GM23338 (cell line): ENCODE measurements around the gene CD53. TPM values are rescaled to one million over a fixed set of nuclear protein-coding genes. Genes with fewer than 3 reads are reported as not detected.
"Not testable (repeated sequence)": the region's sequence is repeated elsewhere in the genome, so short reads cannot be mapped to it uniquely, and the experiment has no call there.

Experiments used
- ATAC-seq: fragments of 200-7000 bp; cut with Tn5 transposase; 3 replicates; pipeline ENCODE4 v1.9.1; 2020
- DNase-seq: peaks from one replicate; pipeline ENCODE4 v3.0.0-alpha.2; 2015; ENCODE audit warnings: low spot score
- H2AFZ ChIP-seq: fragments of 200-600 bp; sonication (generic); 2 replicates; pipeline ENCODE4 v1.8.0; 2016; ENCODE audit warnings: antibody characterized with exemption, mild to moderate bottlenecking, moderate library complexity
- H3F3A ChIP-seq: fragments of 200-600 bp; sonication (generic); replicated peaks from 2 replicates; pipeline ENCODE4 v1.8.0; 2017; ENCODE audit warnings: antibody characterized with exemption, mixed run types, low read depth
- H3K27ac ChIP-seq: fragments of 200-600 bp; sonication (generic); 2 replicates; pipeline ENCODE4 v1.6.1; 2016; ENCODE audit warnings: low read depth
- H3K27me3 ChIP-seq: fragments of 200-600 bp; sonication (generic); 2 replicates; pipeline ENCODE4 v1.8.0; 2016; ENCODE audit warnings: mild to moderate bottlenecking, mixed run types, moderate library complexity; ENCODE audit not compliant: insufficient read depth
- H3K36me3 ChIP-seq: fragments of 200-600 bp; sonication (generic); 2 replicates; pipeline ENCODE4 v1.8.0; 2016; ENCODE audit warnings: mild to moderate bottlenecking; ENCODE audit not compliant: insufficient read depth
- H3K4me1 ChIP-seq: fragments of 200-600 bp; sonication (generic); 2 replicates; pipeline ENCODE4 v1.8.0; 2016; ENCODE audit warnings: mild to moderate bottlenecking, moderate library complexity; ENCODE audit not compliant: insufficient read depth
- H3K4me2 ChIP-seq: fragments of 200-600 bp; sonication (generic); 2 replicates; pipeline ENCODE4 v1.7.1; 2017; ENCODE audit warnings: mixed run types
- H3K4me3 ChIP-seq: fragments of 200-600 bp; sonication (generic); 2 replicates; pipeline ENCODE4 v1.6.1; 2016; ENCODE audit warnings: mixed run types
- H3K79me2 ChIP-seq: fragments of 200-600 bp; sonication (generic); replicated peaks from 2 replicates; pipeline ENCODE4 v1.8.0; 2017; ENCODE audit warnings: mild to moderate bottlenecking; ENCODE audit not compliant: insufficient read depth
- H3K9me2 ChIP-seq: fragments of 200-600 bp; sonication (generic); 2 replicates; pipeline ENCODE4 v1.8.0; 2017; ENCODE audit not compliant: insufficient read depth
- H4K20me1 ChIP-seq: fragments of 200-600 bp; sonication (generic); replicated peaks from 2 replicates; pipeline ENCODE4 v1.8.0; 2017; ENCODE audit warnings: mild to moderate bottlenecking; ENCODE audit not compliant: insufficient read depth
- H3K27ac Mint-ChIP-seq: 2 replicates; pipeline ENCODE4 v1.8.0; 2020; ENCODE audit warnings: inconsistent platforms, mild to moderate bottlenecking, moderate library complexity, mixed read lengths
- H3K27me3 Mint-ChIP-seq: 3 replicates; pipeline ENCODE4 v1.8.0; 2022; ENCODE audit warnings: low read depth, mild to moderate bottlenecking, moderate library complexity, mixed read lengths, inconsistent platforms; ENCODE audit not compliant: insufficient read depth, poor library complexity
- H3K36me3 Mint-ChIP-seq: 3 replicates; pipeline ENCODE4 v1.8.0; 2021; ENCODE audit warnings: low read depth, mild to moderate bottlenecking, inconsistent platforms, moderate library complexity, mixed read lengths
- H3K4me1 Mint-ChIP-seq: 3 replicates; pipeline ENCODE4 v1.8.0; 2020; ENCODE audit warnings: mild to moderate bottlenecking, inconsistent platforms, mixed read lengths
- H3K4me3 Mint-ChIP-seq: 3 replicates; pipeline ENCODE4 v1.8.0; 2021; ENCODE audit warnings: moderate library complexity, mild to moderate bottlenecking, inconsistent platforms, mixed read lengths
- H3K9me3 Mint-ChIP-seq: 3 replicates; pipeline ENCODE4 v1.8.0; 2020; ENCODE audit warnings: moderate library complexity, mild to moderate bottlenecking, inconsistent platforms, mixed read lengths
- EZH2 ChIP-seq: fragments of 200-600 bp; sonication (generic); IDR thresholded peaks from one replicate; pipeline ENCODE4 v1.8.0; 2017; ENCODE audit warnings: antibody characterized with exemption, mild to moderate bottlenecking, low read depth; ENCODE audit not compliant: unreplicated experiment
- EZH2phosphoT487 ChIP-seq: fragments of 200-600 bp; sonication (generic); IDR thresholded peaks from one replicate; pipeline ENCODE4 v1.8.1; 2018; ENCODE audit warnings: antibody characterized with exemption; ENCODE audit not compliant: unreplicated experiment
- NANOG ChIP-seq: IDR thresholded peaks from 2 replicates; pipeline ENCODE4 v1.6.1; 2016; ENCODE audit warnings: antibody characterized with exemption, borderline replicate concordance
- POLR2AphosphoS5 ChIP-seq: IDR thresholded peaks from 2 replicates; pipeline ENCODE4 v1.6.1; 2016; ENCODE audit warnings: antibody characterized with exemption, low read depth
- STAT1 ChIP-seq: IDR thresholded peaks from one replicate; pipeline ENCODE4 v1.6.1; 2016; ENCODE audit warnings: antibody characterized with exemption; ENCODE audit not compliant: unreplicated experiment
- ZNF114 ChIP-seq: fragments of 250-450 bp; sonication (Bioruptor Pico); IDR thresholded peaks from 2 replicates; pipeline ENCODE4 v1.5.0; 2020; ENCODE audit warnings: mild to moderate bottlenecking, moderate library complexity
- ZNF331 ChIP-seq: fragments of 250-450 bp; sonication (Bioruptor Pico); IDR thresholded peaks from 2 replicates; pipeline ENCODE4 v1.5.0; 2020; ENCODE audit warnings: low read depth, mild to moderate bottlenecking, moderate library complexity
- polyA plus RNA-seq: library from polyadenylated mRNA; unstranded; fragments of >200 nt; fragmentation: Nextera tagmentation; extraction: Ambion mirVana; gene quantifications from 2 replicates; pipeline ENCODE4 v1.2.1, GENCODE V29; 2016
- total RNA-seq: library from RNA; depleted of rRNA; stranded (reverse); fragments of >200 nt; shearing (Covaris generic); gene quantifications from 2 replicates; pipeline ENCODE4 v1.2.3, GENCODE V29; 2014
- TF ChIP-seq, protein P1 (sequence below): IDR thresholded peaks from one replicate; pipeline ENCODE4 v1.6.1; 2018; ENCODE audit warnings: antibody characterized with exemption; ENCODE audit not compliant: unreplicated experiment
- TF ChIP-seq, protein P2 (sequence below): fragments of 250-450 bp; sonication (Bioruptor Pico); IDR thresholded peaks from 2 replicates; pipeline ENCODE4 v1.5.0; 2020; ENCODE audit warnings: mild to moderate bottlenecking, moderate library complexity

CD53 gene
- total and polyA plus RNA-seq, 2 experiments from 2014 or later, result 0.28 to 0.70 TPM

DNA sequence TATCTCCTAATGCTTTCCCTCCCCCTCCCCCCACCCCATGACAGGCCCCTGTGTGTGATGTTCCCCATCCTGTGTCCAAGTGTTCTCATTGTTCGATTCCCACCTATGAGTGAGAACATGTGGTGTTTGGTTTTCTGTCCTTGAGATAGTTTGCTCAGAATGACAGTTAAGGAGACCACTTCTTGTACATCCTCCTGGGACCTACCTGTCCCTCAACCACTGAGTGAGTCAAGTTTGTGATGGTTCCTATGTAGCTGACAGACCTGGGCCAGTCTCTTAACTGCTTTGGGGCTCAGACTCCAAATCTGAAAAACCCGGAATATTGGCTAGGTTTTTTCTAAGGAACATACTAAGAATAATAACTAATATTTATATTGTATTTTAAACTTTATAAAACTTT lies 12.3 kb upstream of the CD53 start:
- H2AFZ ChIP-seq, H3K4me1 Mint-ChIP-seq, H3K4me1 ChIP-seq, H3F3A ChIP-seq, H4K20me1 ChIP-seq, H3K27me3 Mint-ChIP-seq, H3K36me3 Mint-ChIP-seq, H3K36me3 ChIP-seq, H3K79me2 ChIP-seq, H3K27me3 ChIP-seq, H3K9me3 Mint-ChIP-seq, ATAC-seq, H3K27ac Mint-ChIP-seq, H3K27ac ChIP-seq, H3K4me3 ChIP-seq, H3K4me2 ChIP-seq, H3K9me2 ChIP-seq, H3K4me3 Mint-ChIP-seq, DNase-seq: not testable (repeated sequence)

DNA sequence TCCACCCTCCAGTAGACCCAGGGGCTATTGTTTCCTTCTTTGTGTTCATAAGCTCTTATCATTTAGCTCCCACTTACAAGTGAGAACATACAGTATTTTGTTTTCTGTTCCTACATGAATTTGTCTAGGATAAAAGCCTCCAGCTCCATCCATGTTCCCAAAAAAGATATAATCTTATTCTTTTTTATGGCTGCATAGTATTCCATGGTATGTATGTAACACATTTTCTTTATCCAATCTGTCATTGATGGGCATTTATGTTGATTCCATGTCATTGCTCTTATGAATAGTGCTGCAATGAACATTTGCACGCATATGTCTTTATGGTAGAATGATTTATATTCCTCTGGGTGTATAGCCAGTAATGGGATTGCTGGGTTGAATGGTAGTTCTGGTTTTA lies 11.0 kb upstream of the CD53 start:
- H3K4me3 Mint-ChIP-seq, H3K27ac Mint-ChIP-seq, ATAC-seq, H3K27me3 Mint-ChIP-seq, H3K9me3 Mint-ChIP-seq, H3K4me1 Mint-ChIP-seq, DNase-seq, H2AFZ ChIP-seq, H3F3A ChIP-seq, H3K79me2 ChIP-seq, H3K4me3 ChIP-seq, H3K36me3 Mint-ChIP-seq, H3K27me3 ChIP-seq, H3K27ac ChIP-seq, H4K20me1 ChIP-seq, H3K4me2 ChIP-seq, H3K9me2 ChIP-seq, H3K4me1 ChIP-seq, H3K36me3 ChIP-seq: not testable (repeated sequence)

DNA sequence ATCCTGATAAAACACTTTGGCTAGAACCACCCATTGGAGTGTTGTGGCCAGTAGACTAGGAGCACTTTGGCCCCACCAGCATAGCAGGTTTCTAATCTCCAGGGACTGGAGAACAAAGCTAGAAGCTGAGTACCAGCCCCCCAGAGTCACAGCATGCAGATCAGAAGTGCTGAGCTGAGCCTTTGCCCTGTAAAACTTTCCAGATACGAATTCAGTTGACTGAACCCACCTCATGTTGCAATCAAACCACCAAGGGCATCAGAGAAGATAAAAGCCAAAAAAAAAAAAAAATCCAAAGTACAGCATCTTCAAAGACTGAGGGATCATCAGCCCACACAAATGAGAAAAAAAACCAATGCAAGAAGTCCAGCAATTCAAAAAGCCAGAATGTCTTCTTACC lies 8.7 kb upstream of the CD53 start:
- no peaks in the 10 kb centered on the region for H3K27me3 Mint-ChIP-seq
- H3K4me1 Mint-ChIP-seq, result no peaks in the 10 kb centered on the region
- H3K9me3 Mint-ChIP-seq, result no peaks in the 10 kb centered on the region; the same call in 2 of the 3 replicates
- H3K36me3 Mint-ChIP-seq, result no peaks in the 10 kb centered on the region
- H3K27ac Mint-ChIP-seq, result no peak overlapping the region
- DNase-seq (no peak), ATAC-seq (no peak)
- Histone ChIP-seq H3K4me2 (no peak overlapping the region), H3K4me1 (no peaks in the 10 kb centered on the region), H2AFZ (no peak overlapping the region), H3K36me3 (no peaks in the 10 kb centered on the region), H3K9me2 (peaks cover 6% of the 10 kb centered on the region; the same call in 1 of the 2 replicates), H3K27me3 (no peaks in the 10 kb centered on the region), H3F3A (no peaks in the 10 kb centered on the region), H3K79me2 (no peaks in the 10 kb centered on the region), H3K4me3 (no peak overlapping the region), H4K20me1 (no peaks in the 10 kb centered on the region), H3K27ac (no peak overlapping the region)
- H3K4me3 Mint-ChIP-seq, result no peak overlapping the region
- TF ChIP-seq EZH2 (no peak), NANOG (no peak), POLR2AphosphoS5 (no peak), STAT1 (no peak), EZH2phosphoT487 (no peak), ZNF331 (no peak), ZNF114 (CRISPR knock-in tag) (no peak)
- TF ChIP-seq, protein P1, sequence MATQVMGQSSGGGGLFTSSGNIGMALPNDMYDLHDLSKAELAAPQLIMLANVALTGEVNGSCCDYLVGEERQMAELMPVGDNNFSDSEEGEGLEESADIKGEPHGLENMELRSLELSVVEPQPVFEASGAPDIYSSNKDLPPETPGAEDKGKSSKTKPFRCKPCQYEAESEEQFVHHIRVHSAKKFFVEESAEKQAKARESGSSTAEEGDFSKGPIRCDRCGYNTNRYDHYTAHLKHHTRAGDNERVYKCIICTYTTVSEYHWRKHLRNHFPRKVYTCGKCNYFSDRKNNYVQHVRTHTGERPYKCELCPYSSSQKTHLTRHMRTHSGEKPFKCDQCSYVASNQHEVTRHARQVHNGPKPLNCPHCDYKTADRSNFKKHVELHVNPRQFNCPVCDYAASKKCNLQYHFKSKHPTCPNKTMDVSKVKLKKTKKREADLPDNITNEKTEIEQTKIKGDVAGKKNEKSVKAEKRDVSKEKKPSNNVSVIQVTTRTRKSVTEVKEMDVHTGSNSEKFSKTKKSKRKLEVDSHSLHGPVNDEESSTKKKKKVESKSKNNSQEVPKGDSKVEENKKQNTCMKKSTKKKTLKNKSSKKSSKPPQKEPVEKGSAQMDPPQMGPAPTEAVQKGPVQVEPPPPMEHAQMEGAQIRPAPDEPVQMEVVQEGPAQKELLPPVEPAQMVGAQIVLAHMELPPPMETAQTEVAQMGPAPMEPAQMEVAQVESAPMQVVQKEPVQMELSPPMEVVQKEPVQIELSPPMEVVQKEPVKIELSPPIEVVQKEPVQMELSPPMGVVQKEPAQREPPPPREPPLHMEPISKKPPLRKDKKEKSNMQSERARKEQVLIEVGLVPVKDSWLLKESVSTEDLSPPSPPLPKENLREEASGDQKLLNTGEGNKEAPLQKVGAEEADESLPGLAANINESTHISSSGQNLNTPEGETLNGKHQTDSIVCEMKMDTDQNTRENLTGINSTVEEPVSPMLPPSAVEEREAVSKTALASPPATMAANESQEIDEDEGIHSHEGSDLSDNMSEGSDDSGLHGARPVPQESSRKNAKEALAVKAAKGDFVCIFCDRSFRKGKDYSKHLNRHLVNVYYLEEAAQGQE, result no peak
- TF ChIP-seq, protein P2, sequence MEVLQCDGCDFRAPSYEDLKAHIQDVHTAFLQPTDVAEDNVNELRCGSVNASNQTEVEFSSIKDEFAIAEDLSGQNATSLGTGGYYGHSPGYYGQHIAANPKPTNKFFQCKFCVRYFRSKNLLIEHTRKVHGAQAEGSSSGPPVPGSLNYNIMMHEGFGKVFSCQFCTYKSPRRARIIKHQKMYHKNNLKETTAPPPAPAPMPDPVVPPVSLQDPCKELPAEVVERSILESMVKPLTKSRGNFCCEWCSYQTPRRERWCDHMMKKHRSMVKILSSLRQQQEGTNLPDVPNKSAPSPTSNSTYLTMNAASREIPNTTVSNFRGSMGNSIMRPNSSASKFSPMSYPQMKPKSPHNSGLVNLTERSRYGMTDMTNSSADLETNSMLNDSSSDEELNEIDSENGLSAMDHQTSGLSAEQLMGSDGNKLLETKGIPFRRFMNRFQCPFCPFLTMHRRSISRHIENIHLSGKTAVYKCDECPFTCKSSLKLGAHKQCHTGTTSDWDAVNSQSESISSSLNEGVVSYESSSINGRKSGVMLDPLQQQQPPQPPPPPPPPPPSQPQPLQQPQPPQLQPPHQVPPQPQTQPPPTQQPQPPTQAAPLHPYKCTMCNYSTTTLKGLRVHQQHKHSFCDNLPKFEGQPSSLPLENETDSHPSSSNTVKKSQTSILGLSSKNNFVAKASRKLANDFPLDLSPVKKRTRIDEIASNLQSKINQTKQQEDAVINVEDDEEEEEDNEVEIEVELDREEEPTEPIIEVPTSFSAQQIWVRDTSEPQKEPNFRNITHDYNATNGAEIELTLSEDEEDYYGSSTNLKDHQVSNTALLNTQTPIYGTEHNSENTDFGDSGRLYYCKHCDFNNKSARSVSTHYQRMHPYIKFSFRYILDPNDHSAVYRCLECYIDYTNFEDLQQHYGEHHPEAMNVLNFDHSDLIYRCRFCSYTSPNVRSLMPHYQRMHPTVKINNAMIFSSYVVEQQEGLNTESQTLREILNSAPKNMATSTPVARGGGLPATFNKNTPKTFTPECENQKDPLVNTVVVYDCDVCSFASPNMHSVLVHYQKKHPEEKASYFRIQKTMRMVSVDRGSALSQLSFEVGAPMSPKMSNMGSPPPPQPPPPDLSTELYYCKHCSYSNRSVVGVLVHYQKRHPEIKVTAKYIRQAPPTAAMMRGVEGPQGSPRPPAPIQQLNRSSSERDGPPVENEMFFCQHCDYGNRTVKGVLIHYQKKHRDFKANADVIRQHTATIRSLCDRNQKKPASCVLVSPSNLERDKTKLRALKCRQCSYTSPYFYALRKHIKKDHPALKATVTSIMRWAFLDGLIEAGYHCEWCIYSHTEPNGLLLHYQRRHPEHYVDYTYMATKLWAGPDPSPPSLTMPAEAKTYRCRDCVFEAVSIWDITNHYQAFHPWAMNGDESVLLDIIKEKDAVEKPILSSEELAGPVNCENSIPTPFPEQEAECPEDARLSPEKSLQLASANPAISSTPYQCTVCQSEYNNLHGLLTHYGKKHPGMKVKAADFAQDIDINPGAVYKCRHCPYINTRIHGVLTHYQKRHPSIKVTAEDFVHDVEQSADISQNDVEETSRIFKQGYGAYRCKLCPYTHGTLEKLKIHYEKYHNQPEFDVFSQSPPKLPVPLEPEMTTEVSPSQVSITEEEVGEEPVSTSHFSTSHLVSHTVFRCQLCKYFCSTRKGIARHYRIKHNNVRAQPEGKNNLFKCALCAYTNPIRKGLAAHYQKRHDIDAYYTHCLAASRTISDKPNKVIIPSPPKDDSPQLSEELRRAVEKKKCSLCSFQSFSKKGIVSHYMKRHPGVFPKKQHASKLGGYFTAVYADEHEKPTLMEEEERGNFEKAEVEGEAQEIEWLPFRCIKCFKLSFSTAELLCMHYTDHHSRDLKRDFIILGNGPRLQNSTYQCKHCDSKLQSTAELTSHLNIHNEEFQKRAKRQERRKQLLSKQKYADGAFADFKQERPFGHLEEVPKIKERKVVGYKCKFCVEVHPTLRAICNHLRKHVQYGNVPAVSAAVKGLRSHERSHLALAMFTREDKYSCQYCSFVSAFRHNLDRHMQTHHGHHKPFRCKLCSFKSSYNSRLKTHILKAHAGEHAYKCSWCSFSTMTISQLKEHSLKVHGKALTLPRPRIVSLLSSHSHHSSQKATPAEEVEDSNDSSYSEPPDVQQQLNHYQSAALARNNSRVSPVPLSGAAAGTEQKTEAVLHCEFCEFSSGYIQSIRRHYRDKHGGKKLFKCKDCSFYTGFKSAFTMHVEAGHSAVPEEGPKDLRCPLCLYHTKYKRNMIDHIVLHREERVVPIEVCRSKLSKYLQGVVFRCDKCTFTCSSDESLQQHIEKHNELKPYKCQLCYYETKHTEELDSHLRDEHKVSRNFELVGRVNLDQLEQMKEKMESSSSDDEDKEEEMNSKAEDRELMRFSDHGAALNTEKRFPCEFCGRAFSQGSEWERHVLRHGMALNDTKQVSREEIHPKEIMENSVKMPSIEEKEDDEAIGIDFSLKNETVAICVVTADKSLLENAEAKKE (CRISPR knock-in tag), result no peak
